ENCODE data around the gene OCA2.

Gene OCA2

DNA sequence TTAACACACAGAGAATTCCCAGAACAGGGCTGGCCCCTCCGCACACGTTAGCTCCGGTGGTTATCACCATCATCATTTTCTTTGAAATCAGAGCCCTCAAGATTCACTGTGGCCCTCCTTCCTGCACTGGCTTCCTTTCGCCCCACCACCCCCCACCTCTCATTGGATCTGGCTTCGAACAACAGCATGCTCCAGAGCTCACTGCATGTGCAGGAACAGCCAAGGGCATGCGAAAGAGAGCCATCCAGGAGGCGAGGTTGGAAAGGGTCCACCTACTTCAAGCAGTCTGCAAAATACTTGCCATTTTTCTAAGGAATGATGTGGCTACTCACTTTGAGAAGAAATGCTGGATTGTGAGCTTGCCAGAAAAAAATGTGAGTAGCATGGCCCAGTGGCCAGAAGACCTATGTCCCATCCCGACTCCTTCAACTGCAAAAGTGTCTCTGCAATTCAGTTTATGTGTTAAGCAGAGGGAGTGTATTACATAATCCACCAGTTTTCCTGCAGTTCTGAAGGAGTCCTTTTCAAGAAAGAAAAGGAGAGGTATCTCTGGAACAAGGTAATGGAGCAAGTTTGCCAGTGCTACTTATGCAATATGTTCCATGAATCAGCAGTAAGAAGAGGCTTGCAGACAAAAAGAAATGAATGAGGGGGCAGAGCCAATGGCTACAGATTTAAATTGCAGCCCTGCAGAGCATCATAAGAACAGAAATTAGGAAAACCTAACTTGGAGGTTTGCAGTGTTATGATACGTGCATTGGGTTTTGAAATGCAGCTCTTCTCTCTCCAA is 92.8 kb downstream of the OCA2 start:
- H3K9me3 ChIP-seq (ENCODE audit: insufficient read depth, low read length): no peaks in the 10 kb centered on the region
- H3K79me2 ChIP-seq (ENCODE audit: low read length): no peaks in the 10 kb centered on the region
- no peaks in the 10 kb centered on the region for H3K27me3 ChIP-seq (ENCODE audit: low read depth, low read length)
- no peak overlapping the region for H3K4me3 ChIP-seq (ENCODE audit: low read length)
- H3K36me3 ChIP-seq (replicated peaks; ENCODE audit: low read depth, low read length): no peaks in the 10 kb centered on the region
- H3K4me1 ChIP-seq (ENCODE audit: low read length): no peaks in the 10 kb centered on the region
- H4K20me1 ChIP-seq (ENCODE audit: insufficient read depth, low read length): no peaks in the 10 kb centered on the region
- H2AFZ ChIP-seq (ENCODE audit: low read depth, low read length): no peak overlapping the region
- no peak overlapping the region for H3K9ac ChIP-seq (ENCODE audit: low read length)
- TF ChIP-seq, protein P1, sequence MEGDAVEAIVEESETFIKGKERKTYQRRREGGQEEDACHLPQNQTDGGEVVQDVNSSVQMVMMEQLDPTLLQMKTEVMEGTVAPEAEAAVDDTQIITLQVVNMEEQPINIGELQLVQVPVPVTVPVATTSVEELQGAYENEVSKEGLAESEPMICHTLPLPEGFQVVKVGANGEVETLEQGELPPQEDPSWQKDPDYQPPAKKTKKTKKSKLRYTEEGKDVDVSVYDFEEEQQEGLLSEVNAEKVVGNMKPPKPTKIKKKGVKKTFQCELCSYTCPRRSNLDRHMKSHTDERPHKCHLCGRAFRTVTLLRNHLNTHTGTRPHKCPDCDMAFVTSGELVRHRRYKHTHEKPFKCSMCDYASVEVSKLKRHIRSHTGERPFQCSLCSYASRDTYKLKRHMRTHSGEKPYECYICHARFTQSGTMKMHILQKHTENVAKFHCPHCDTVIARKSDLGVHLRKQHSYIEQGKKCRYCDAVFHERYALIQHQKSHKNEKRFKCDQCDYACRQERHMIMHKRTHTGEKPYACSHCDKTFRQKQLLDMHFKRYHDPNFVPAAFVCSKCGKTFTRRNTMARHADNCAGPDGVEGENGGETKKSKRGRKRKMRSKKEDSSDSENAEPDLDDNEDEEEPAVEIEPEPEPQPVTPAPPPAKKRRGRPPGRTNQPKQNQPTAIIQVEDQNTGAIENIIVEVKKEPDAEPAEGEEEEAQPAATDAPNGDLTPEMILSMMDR (IDR thresholded peaks at IDR 0.05; ENCODE audit: low read depth, low read length): no peak
- no peak for TF ChIP-seq EZH2phosphoT487 (IDR thresholded peaks at IDR 0.05; ENCODE audit: low read depth)
- no peak overlapping the region for H3K27ac ChIP-seq (ENCODE audit: low read length)
- H3K4me2 ChIP-seq (ENCODE audit: low read length): no peak overlapping the region

DNA sequence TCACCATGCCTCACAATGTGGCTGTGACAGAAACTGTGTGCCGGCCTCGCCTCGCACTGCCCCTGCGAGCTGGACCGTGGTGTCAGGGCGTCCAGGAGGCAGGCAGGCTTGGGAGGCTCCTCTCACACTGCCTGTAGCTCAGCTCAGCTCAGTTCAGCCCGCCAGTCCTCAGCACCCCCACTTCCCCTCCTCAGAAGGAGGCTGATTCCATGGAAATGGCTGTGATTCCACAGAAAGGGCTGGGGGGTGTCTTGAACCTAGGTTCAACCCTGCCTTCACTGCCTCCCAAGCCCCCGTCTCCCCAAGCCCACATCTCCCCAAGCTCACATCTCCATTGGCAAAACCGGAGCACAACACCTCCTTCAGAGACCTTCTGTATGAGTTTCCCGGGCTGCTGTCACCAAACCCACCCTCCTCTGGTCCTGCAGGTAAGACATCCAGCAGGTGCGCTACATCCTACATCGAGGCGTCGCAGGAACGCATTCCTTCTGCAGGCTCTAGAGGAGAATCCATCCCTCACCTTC is 94.0 kb downstream of the OCA2 start:
- H2AFZ ChIP-seq (ENCODE audit: low read depth, low read length): no peak overlapping the region
- no peaks in the 10 kb centered on the region for H3K79me2 ChIP-seq (ENCODE audit: low read length)

DNA sequence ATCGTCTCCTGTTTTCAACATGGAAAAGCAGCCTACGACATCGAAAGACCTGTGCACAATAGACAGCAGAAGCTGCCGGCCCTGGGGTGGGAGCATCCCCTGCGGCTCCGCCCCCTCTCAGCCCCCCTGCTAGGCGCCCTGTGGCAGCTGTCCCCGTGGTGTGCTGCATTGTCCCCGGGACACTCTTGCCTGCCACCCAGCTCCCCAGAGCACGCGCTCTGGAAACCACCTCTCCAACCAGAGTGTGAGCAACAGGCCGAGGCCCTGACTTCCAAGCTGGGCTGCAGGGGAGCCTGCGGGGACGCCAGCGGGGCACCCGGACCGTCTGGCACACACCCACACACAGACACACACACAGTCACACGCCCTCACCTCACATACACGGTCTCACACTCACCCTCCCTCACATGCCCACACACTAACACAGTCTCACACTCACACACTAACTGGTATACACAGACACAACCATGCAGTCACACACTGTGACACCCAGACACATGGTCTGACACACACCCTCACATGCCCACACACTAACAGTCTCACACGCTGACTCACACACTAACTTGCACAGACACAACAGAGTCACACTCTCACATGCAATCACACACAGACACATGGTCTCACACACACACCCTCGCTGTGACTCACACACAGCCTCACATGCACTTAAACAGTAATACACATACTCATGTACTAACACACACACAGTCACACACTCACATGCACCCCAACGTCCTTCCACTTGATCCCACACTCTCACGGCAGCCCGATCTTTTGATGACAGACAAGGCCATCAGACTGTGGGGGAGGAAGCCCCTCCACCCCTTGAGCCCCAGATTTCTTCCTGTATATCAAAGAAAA is 94.7 kb downstream of the OCA2 start:
- TF ChIP-seq EZH2phosphoT487 (IDR thresholded peaks at IDR 0.05; ENCODE audit: low read depth): no peak
- TF ChIP-seq, protein P1 (IDR thresholded peaks at IDR 0.05; ENCODE audit: low read depth, low read length): no peak
- H2AFZ ChIP-seq (ENCODE audit: low read depth, low read length): no peak overlapping the region

More for the DNA sequence above, 94.0 kb downstream of the OCA2 start:
- Histone ChIP-seq H3K9ac (ENCODE audit: low read length) (no peak overlapping the region), H3K36me3 (replicated peaks; ENCODE audit: low read depth, low read length) (no peaks in the 10 kb centered on the region), H3K27ac (ENCODE audit: low read length) (no peak overlapping the region), H3K9me3 (ENCODE audit: insufficient read depth, low read length) (no peaks in the 10 kb centered on the region), H3K27me3 (ENCODE audit: low read depth, low read length) (no peaks in the 10 kb centered on the region), H3K4me3 (ENCODE audit: low read length) (no peak overlapping the region), H3K4me1 (ENCODE audit: low read length) (no peaks in the 10 kb centered on the region), H4K20me1 (ENCODE audit: insufficient read depth, low read length) (no peaks in the 10 kb centered on the region), H3K4me2 (ENCODE audit: low read length) (no peak overlapping the region)
- TF ChIP-seq, protein P1 (IDR thresholded peaks at IDR 0.05; ENCODE audit: low read depth, low read length): no peak
- TF ChIP-seq EZH2phosphoT487 (IDR thresholded peaks at IDR 0.05; ENCODE audit: low read depth): no peak

More for the DNA sequence above, 94.7 kb downstream of the OCA2 start:
- Histone ChIP-seq H3K27ac (ENCODE audit: low read length) (no peak overlapping the region), H3K79me2 (ENCODE audit: low read length) (no peaks in the 10 kb centered on the region), H3K4me3 (ENCODE audit: low read length) (no peak overlapping the region), H4K20me1 (ENCODE audit: insufficient read depth, low read length) (no peaks in the 10 kb centered on the region), H3K36me3 (replicated peaks; ENCODE audit: low read depth, low read length) (no peaks in the 10 kb centered on the region), H3K4me2 (ENCODE audit: low read length) (no peak overlapping the region), H3K9me3 (ENCODE audit: insufficient read depth, low read length) (no peaks in the 10 kb centered on the region), H3K27me3 (ENCODE audit: low read depth, low read length) (no peaks in the 10 kb centered on the region), H3K4me1 (ENCODE audit: low read length) (no peaks in the 10 kb centered on the region), H3K9ac (ENCODE audit: low read length) (no peak overlapping the region)
